H1 (cell line): ENCODE results near the gene ENO2. TPM values are rescaled to one million over a fixed set of nuclear protein-coding genes. Genes with fewer than 3 reads are reported as not detected.

Source experiments
- CTCF ChIA-PET: fragments of 300-600 bp; sonication (Branson Sonifier 250); formaldehyde crosslinking; loops from one replicate; lab custom pipeline; 2021; ENCODE audit not compliant: partially characterized antibody; lab: Charles Lee
- POLR2A ChIA-PET: fragments of 300-600 bp; sonication (Branson Sonifier 250); formaldehyde crosslinking; loops from one replicate; lab custom pipeline; 2021; ENCODE audit warnings: inconsistent platforms; ENCODE audit not compliant: partially characterized antibody; lab: Charles Lee
- DNase-seq, 2 experiments: peaks; one replicate each; pipeline versions ENCODE4 v3.0.0 to v3.0.0-alpha.2; 2010 to 2022; ENCODE audit warnings: low spot score in 2 of 2, low read depth in 1 of 2, mixed read lengths in 1 of 2
- FAIRE-seq: peaks from 2 replicates; lab custom pipeline; 2011; peaks lifted over from hg19 to GRCh38; lab: Jason Lieb, UNC
- H2AFZ ChIP-seq: 2 replicates; pipeline ENCODE4 v1.8.1; 2012; ENCODE audit warnings: low read length, inconsistent platforms
- H2AK5ac ChIP-seq: 2 replicates; pipeline ENCODE4 v1.6.1; 2013; ENCODE audit warnings: low read depth, low read length
- H2BK120ac ChIP-seq: replicated peaks from 2 replicates; pipeline ENCODE3; 2013; ENCODE audit warnings: low read depth, low read length, inconsistent platforms
- H2BK12ac ChIP-seq: 2 replicates; pipeline ENCODE4 v1.6.1; 2013; ENCODE audit warnings: low read depth, low read length
- H2BK15ac ChIP-seq: 2 replicates; pipeline ENCODE4 v1.6.1; 2013; ENCODE audit warnings: low read length
- H2BK20ac ChIP-seq: 2 replicates; pipeline ENCODE4 v1.6.1; 2013; ENCODE audit warnings: low read length
- H2BK5ac ChIP-seq: 2 replicates; pipeline ENCODE4 v1.6.1; 2013; ENCODE audit warnings: low read depth, low read length
- H3K14ac ChIP-seq: 2 replicates; pipeline ENCODE4 v1.6.1; 2013; ENCODE audit warnings: inconsistent platforms; ENCODE audit not compliant: insufficient read length
- H3K18ac ChIP-seq: 2 replicates; pipeline ENCODE4 v1.6.1; 2013; ENCODE audit warnings: low read length; ENCODE audit errors: extremely low read depth
- H3K23ac ChIP-seq: 2 replicates; pipeline ENCODE4 v1.6.1; 2013; ENCODE audit warnings: inconsistent platforms; ENCODE audit not compliant: insufficient read length
- H3K23me2 ChIP-seq: 2 replicates; pipeline ENCODE4 v1.6.1; 2013; ENCODE audit warnings: low read depth, low read length
- H3K27ac ChIP-seq: 2 replicates; pipeline ENCODE4 v1.6.1; 2011; ENCODE audit warnings: low read depth, low read length, inconsistent platforms
- H3K27me3 ChIP-seq, 4 experiments: replicated peaks in 1 of 4; 1 replicate in 1 of 4; 2 replicates in 3 of 4; pipeline versions ENCODE4 v1.6.1 to v1.8.1; 2011 to 2013; ENCODE audit warnings: low read length in 3 of 4, mild to moderate bottlenecking in 3 of 4, inconsistent platforms in 2 of 4, mixed read lengths in 2 of 4, moderate library complexity in 1 of 4; ENCODE audit not compliant: control insufficient read depth in 3 of 4, insufficient read depth in 3 of 4; ENCODE audit errors: extremely low read depth in 1 of 4
- H3K36me3 ChIP-seq, 4 experiments: 2 replicates each; pipeline versions ENCODE4 v1.6.1 to v1.8.1; 2011 to 2013; ENCODE audit warnings: mild to moderate bottlenecking in 4 of 4, low read length in 3 of 4, moderate library complexity in 2 of 4, control low read depth in 1 of 4, inconsistent platforms in 1 of 4; ENCODE audit not compliant: insufficient read depth in 4 of 4, control insufficient read depth in 2 of 4
- H3K4ac ChIP-seq: replicated peaks from 2 replicates; pipeline ENCODE3; 2013; ENCODE audit warnings: low read length, low read depth, mixed read lengths, inconsistent platforms; ENCODE audit not compliant: insufficient read length
- H3K4me1 ChIP-seq, 4 experiments: replicated peaks in 1 of 4; 1 replicate in 1 of 4; 2 replicates in 3 of 4; pipeline versions ENCODE4 v1.6.1 to v1.8.1; 2011 to 2013; ENCODE audit warnings: low read length in 3 of 4, inconsistent platforms in 2 of 4, mixed read lengths in 1 of 4; ENCODE audit not compliant: insufficient read depth in 4 of 4, control insufficient read depth in 3 of 4
- H3K4me2 ChIP-seq, 2 experiments: 2 replicates each; pipeline versions ENCODE4 v1.6.1 to v1.8.1; 2011 to 2013; ENCODE audit warnings: low read depth in 2 of 2, low read length in 2 of 2, control low read depth in 1 of 2, inconsistent platforms in 1 of 2, mild to moderate bottlenecking in 1 of 2; ENCODE audit not compliant: insufficient read depth in 1 of 2
- H3K4me3 ChIP-seq, 4 experiments: fragments of 200-600, 300-600 bp in 1 of 4; sonication (generic), shearing (Covaris generic), sonication (Bioruptor Twin) in 1 of 4; 2 replicates each; pipeline versions ENCODE4 v1.5.1 to v1.8.1; 2011 to 2016; ENCODE audit warnings: low read length in 4 of 4, low read depth in 3 of 4, control low read depth in 2 of 4, inconsistent platforms in 2 of 4, mild to moderate bottlenecking in 2 of 4, mixed read lengths in 1 of 4, moderate library complexity in 1 of 4; ENCODE audit not compliant: insufficient read depth in 2 of 4; ENCODE audit errors: extremely low read depth in 1 of 4
- H3K56ac ChIP-seq: replicated peaks from 2 replicates; pipeline ENCODE3; 2013; ENCODE audit warnings: low read depth, mild to moderate bottlenecking, mixed read lengths, low read length, inconsistent platforms; ENCODE audit not compliant: insufficient read length
- H3K79me1 ChIP-seq: 2 replicates; pipeline ENCODE4 v1.6.1; 2013; ENCODE audit warnings: low read depth, low read length, control low read depth
- H3K79me2 ChIP-seq, 2 experiments: 2 replicates each; pipeline versions ENCODE4 v1.6.1 to v1.8.1; 2012 to 2013; ENCODE audit warnings: low read length in 2 of 2, mild to moderate bottlenecking in 2 of 2, inconsistent platforms in 1 of 2; ENCODE audit not compliant: insufficient read depth in 2 of 2, control insufficient read depth in 1 of 2
- H3K9ac ChIP-seq, 4 experiments: replicated peaks in 1 of 4; 1 replicate in 1 of 4; 2 replicates in 3 of 4; pipeline versions ENCODE4 v1.6.1 to v1.8.1; 2011 to 2013; ENCODE audit warnings: low read depth in 3 of 4, low read length in 3 of 4, control low read depth in 2 of 4, mild to moderate bottlenecking in 2 of 4, moderate library complexity in 2 of 4, inconsistent platforms in 1 of 4; ENCODE audit errors: extremely low read depth in 1 of 4
- H3K9me3 ChIP-seq, 2 experiments: 2 replicates each; pipeline versions ENCODE4 v1.6.1 to v1.8.1; 2012 to 2013; ENCODE audit warnings: mild to moderate bottlenecking in 2 of 2, moderate library complexity in 2 of 2, control low read depth in 1 of 2, inconsistent platforms in 1 of 2, low read depth in 1 of 2, low read length in 1 of 2, mixed read lengths in 1 of 2; ENCODE audit not compliant: insufficient read depth in 2 of 2
- H4K20me1 ChIP-seq, 2 experiments: replicated peaks in 1 of 2; 2 replicates each; pipeline versions ENCODE3 to v1.8.1; 2011 to 2013; ENCODE audit warnings: inconsistent platforms in 2 of 2, low read length in 2 of 2, mild to moderate bottlenecking in 1 of 2; ENCODE audit not compliant: insufficient read depth in 2 of 2, control insufficient read depth in 1 of 2
- H4K5ac ChIP-seq: 2 replicates; pipeline ENCODE4 v1.6.1; 2013; ENCODE audit warnings: low read length, low read depth, mixed read lengths, inconsistent platforms; ENCODE audit not compliant: insufficient read length
- H4K8ac ChIP-seq: 2 replicates; pipeline ENCODE4 v1.8.0; 2013; ENCODE audit warnings: mild to moderate bottlenecking, moderate library complexity, low read length, inconsistent platforms; ENCODE audit not compliant: insufficient read depth; ENCODE audit errors: extremely low read depth
- H4K91ac ChIP-seq: replicated peaks from 2 replicates; pipeline ENCODE3; 2013; ENCODE audit warnings: low read length, mixed read lengths, inconsistent platforms; ENCODE audit not compliant: insufficient read length
- BCL11A ChIP-seq, 2 experiments: IDR thresholded peaks; one replicate each; pipeline ENCODE4 v1.6.1; 2011; ENCODE audit warnings: low read depth in 2 of 2, low read length in 2 of 2, mild to moderate bottlenecking in 2 of 2
- CBX8 ChIP-seq: fragments of 300-800, 300-1000 bp; sonication (generic); IDR thresholded peaks from 2 replicates; pipeline ENCODE4 v1.7.1; 2016; ENCODE audit warnings: low read depth, low read length, borderline replicate concordance
- WGBS, 2 experiments: shearing (Covaris generic) in 1 of 2; methylation state at CpG; one replicate each; pipeline versions ENCODE4 v1.1.6 to v1.1.7; 2013 to 2015; ENCODE audit warnings: low lambda C conversion rate in 2 of 2, mixed read lengths in 2 of 2, inconsistent platforms in 1 of 2, low coverage in 1 of 2, missing lambda C conversion rate in 1 of 2; ENCODE audit not compliant: insufficient replicate concordance in 2 of 2, insufficient coverage in 1 of 2, insufficient read length in 1 of 2; ENCODE audit errors: extremely low coverage in 1 of 2, missing lambda C conversion rate in 1 of 2; 5-methylcytosine and 5-hydroxymethylcytosine counted together
- polyA plus RNA-seq, 7 experiments: library from polyadenylated mRNA; depleted of rRNA in 3 of 7; stranded (reverse) in 5 of 7; unstranded in 2 of 7; fragments of >200 nt in 5 of 7; fragments of 200-250 nt in 2 of 7; gene quantifications; 1 replicate in 5 of 7; 2 replicates in 1 of 7; 4 replicates in 1 of 7; pipeline versions ENCODE4 v1.2.1 to v1.2.3, GENCODE V29; 2011 to 2013; ENCODE audit warnings: missing spikeins in 2 of 7, mixed read lengths in 2 of 7
- total RNA-seq: library from RNA; stranded (reverse); fragmentation: NEBNext Ultra II Directional; extraction: Animal tissue kit (Norgen Biotek cat#: 25700); gene quantifications from 2 replicates; pipeline ENCODE4 v1.2.1, GENCODE V29; 2021
- TF ChIP-seq, protein P1 (sequence below): IDR thresholded peaks from 2 replicates; pipeline ENCODE4 v1.6.1; 2011; ENCODE audit warnings: low read length, improper control_type of control experiment

The ENO2 gene
- total and polyA plus RNA-seq, 2 of the 8 experiments (the other 6 are each of a cell fraction or from before 2014, with no cell fraction given), result 92.4 to 102 TPM

DNA sequence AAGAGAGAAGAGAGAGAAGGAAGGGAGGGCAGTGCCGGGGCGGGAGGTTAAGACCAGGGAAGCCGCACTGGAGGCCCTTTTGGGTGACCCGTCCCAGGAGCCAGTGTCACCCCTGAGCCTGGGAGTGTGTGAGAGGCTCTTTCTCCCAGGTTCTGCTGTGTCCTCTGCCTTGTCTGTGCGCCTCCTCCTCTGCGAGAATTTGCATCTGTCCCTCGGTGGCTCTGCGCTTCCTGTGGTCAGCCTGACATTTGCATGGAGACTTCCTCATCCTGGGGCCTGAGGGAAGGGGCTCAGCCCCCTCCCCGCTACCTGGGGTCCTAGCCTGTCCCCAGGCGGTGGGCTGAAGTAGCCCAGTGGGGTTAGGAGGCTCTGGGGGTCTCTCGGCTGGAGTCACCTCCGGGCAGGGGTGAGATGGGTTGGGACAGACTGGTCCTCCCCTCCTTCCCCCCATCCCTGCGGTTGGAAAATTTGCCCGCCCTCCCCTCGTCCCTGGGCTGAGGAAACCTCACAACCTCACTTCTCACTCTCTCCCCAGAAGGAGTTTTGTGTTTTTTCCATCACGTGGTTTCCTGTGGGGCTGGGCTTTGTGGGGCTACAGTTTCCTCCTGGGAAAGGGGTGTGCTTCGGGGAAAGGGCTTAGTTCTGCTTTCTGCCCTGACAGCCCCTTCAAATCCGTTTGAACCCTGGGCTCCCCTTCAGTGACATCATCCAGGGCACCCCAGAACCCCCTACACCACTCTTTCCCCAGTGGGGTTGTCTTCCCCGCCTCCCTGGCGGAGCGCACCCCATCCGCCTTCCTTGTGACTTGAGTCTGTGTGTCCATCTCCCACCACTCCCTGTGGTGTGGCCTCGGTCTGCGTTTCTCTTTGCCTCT lies 39.3 kb downstream of the ENO2 start:
- Histone ChIP-seq H4K20me1 (no peaks in the 10 kb centered on the region), H2BK5ac (no peak overlapping the region), H2BK120ac (no peak overlapping the region), H4K8ac (peak overlapping the region; percentile 28; the same call in 1 of the 2 replicates), H3K4me3 (no peak overlapping the region), H2AFZ (no peak overlapping the region), H3K56ac (no peak overlapping the region), H3K23ac (no peak overlapping the region), H4K5ac (no peak overlapping the region), H3K23me2 (no peaks in the 10 kb centered on the region), H3K4ac (peak overlapping the region; percentile 88), H2AK5ac (peak overlapping the region; percentile 39; the same call in 1 of the 2 replicates), H3K79me1 (peaks cover 5% of the 10 kb centered on the region; the same call in 1 of the 2 replicates), H2BK12ac (no peak overlapping the region), H3K4me1 (peaks cover 0 to 14% (median 6%) of the 10 kb centered on the region in 4 experiments; a peak in 4 of 7 replicates), H3K9me3 (no peaks in the 10 kb centered on the region), H2BK15ac (no peak overlapping the region), H2BK20ac (no peak overlapping the region), H4K91ac (no peak overlapping the region), H3K9ac (no peak overlapping the region), H3K79me2 (no peaks in the 10 kb centered on the region), H3K27me3 (no peaks in the 10 kb centered on the region), H3K4me2 (no peak overlapping the region; a peak in 1 of 4 replicates), H3K14ac (no peak overlapping the region), H3K18ac (peak overlapping the region; percentile 7; the same call in 1 of the 2 replicates), H3K36me3 (no peaks in the 10 kb centered on the region), H3K27ac (no peak overlapping the region)
- ChIA-PET CTCF (interaction anchor here (0.7 to 2.9 kb wide), 7 partner anchors 8 to 101 kb away, joined by 3 to 35 read pairs (median 4); partner anchors contain the start of gene C12orf57), POLR2A (interaction anchor here (2.8 to 44.0 kb wide), 4 partner anchors 9 to 32 kb away, joined by 21 to 1596 read pairs (median 1312); partner anchors contain the start of genes ATN1, C12orf57, EMG1 and ENO2)
- DNase-seq, result no peak
- TF ChIP-seq, protein P1, sequence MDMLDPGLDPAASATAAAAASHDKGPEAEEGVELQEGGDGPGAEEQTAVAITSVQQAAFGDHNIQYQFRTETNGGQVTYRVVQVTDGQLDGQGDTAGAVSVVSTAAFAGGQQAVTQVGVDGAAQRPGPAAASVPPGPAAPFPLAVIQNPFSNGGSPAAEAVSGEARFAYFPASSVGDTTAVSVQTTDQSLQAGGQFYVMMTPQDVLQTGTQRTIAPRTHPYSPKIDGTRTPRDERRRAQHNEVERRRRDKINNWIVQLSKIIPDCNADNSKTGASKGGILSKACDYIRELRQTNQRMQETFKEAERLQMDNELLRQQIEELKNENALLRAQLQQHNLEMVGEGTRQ, result peak; percentile 13; the same call in 1 of the 2 replicates
- TF ChIP-seq CBX8 (no peak), BCL11A (IDR thresholded peaks at IDR 0.05; ENCODE audit: low read depth in 2 of 2, low read length in 2 of 2) (no peak)
- 82% methylated on average over 18 of the region's 24 CpGs; no CpG with 5 or more reads in 1 of the 2 experiments for WGBS, 2 experiments
- no peak for FAIRE-seq
